GM12878 (cell line): ENCODE data around the gene DOLPP1. TPM values are rescaled to one million over a fixed set of nuclear protein-coding genes. Genes with fewer than 3 reads are reported as not detected.

ENCODE experiments used
- ATAC-seq: fragments of 200-7000 bp; cut with Tn5 transposase; 3 replicates; pipeline ENCODE4 v1.9.1; 2020; ENCODE audit warnings: mild to moderate bottlenecking, moderate library complexity
- BruUV-seq: library from RNA; stranded (reverse); fragments of 400-500 nt; replicated peaks from 2 replicates; lab custom pipeline; 2021; lab: Mats Ljungman, UMichigan
- CTCF ChIA-PET: fragments of 300-600 bp; sonication (Branson Sonifier 250); formaldehyde crosslinking; extraction: SDS; loops from one replicate; lab custom pipeline; 2021; ENCODE audit warnings: inconsistent platforms; lab: Yijun Ruan, JAX
- POLR2A ChIA-PET: fragments of 350-600 bp; formaldehyde crosslinking; extraction: SDS; loops from one replicate; lab custom pipeline; 2021; ENCODE audit warnings: inconsistent platforms; lab: Charles Lee
- RAD21 ChIA-PET: fragments of 300-600 bp; sonication (Branson Sonifier 250); formaldehyde crosslinking; loops from one replicate; lab custom pipeline; 2023; ENCODE audit warnings: antibody characterized with exemption; ENCODE audit not compliant: unreplicated experiment; lab: Charles Lee
- SMC1A ChIA-PET: fragments of 300-600 bp; sonication (Branson Sonifier 250); formaldehyde crosslinking; loops from one replicate; lab custom pipeline; 2023; ENCODE audit not compliant: unreplicated experiment, uncharacterized antibody; lab: Charles Lee
- DNase-seq: peaks from one replicate; pipeline ENCODE4 v3.0.0-alpha.2; 2011; ENCODE audit warnings: low read depth, low spot score
- FAIRE-seq: peaks from 3 replicates; lab custom pipeline; 2011; peaks lifted over from hg19 to GRCh38; lab: Jason Lieb, UNC
- H2AFZ ChIP-seq: 2 replicates; pipeline ENCODE4 v1.6.0; 2011; ENCODE audit warnings: low read depth, low read length, control low read depth; ENCODE audit not compliant: control insufficient read depth
- H3K27ac ChIP-seq: 2 replicates; pipeline ENCODE4 v1.5.1; 2011; ENCODE audit warnings: control low read depth; ENCODE audit not compliant: control insufficient read depth, insufficient read depth
- H3K27me3 ChIP-seq, 2 experiments: replicated peaks in 1 of 2; 2 replicates each; pipeline versions ENCODE4 v1.6.0 to v1.6.1; 2011; ENCODE audit warnings: low read length in 1 of 2; ENCODE audit not compliant: control insufficient read depth in 2 of 2, insufficient read depth in 2 of 2
- H3K36me3 ChIP-seq, 2 experiments: 2 replicates each; pipeline ENCODE4 v1.5.1; 2011; ENCODE audit warnings: low read length in 1 of 2; ENCODE audit not compliant: control insufficient read depth in 2 of 2, insufficient read depth in 2 of 2
- H3K4me1 ChIP-seq: 2 replicates; pipeline ENCODE4 v1.6.1; 2011; ENCODE audit warnings: mild to moderate bottlenecking, low read length, moderate library complexity, mixed read lengths; ENCODE audit not compliant: control insufficient read depth, insufficient read depth
- H3K4me2 ChIP-seq: 2 replicates; pipeline ENCODE4 v1.6.0; 2011; ENCODE audit warnings: control low read depth; ENCODE audit not compliant: control insufficient read depth, insufficient read depth
- H3K4me3 ChIP-seq: fragments of 200-600 bp; sonication (generic); 2 replicates; pipeline ENCODE4 v1.5.1; 2016
- H3K79me2 ChIP-seq: 2 replicates; pipeline ENCODE4 v1.6.0; 2011; ENCODE audit warnings: low read length; ENCODE audit not compliant: control insufficient read depth, insufficient read depth
- H3K9ac ChIP-seq: 2 replicates; pipeline ENCODE4 v1.8.0; 2011; ENCODE audit warnings: low read length, control low read depth, mixed read lengths; ENCODE audit not compliant: control insufficient read depth, insufficient read depth
- H3K9me3 ChIP-seq: replicated peaks from 3 replicates; pipeline ENCODE4 v1.5.1; 2011; ENCODE audit warnings: mild to moderate bottlenecking, low read length; ENCODE audit not compliant: control insufficient read depth, insufficient read depth
- H4K20me1 ChIP-seq: 2 replicates; pipeline ENCODE4 v1.6.0; 2011; ENCODE audit not compliant: control insufficient read depth, insufficient read depth
- CREB1 ChIP-seq: IDR thresholded peaks from 2 replicates; pipeline ENCODE4 v1.6.1; 2012; ENCODE audit warnings: low read depth, mild to moderate bottlenecking, inconsistent platforms
- E2F8 ChIP-seq: fragments of 450-650 bp; IDR thresholded peaks from 2 replicates; pipeline ENCODE4 v1.6.1; 2018; ENCODE audit warnings: mild to moderate bottlenecking, low read depth, moderate library complexity; ENCODE audit not compliant: partially characterized antibody
- ELK1 ChIP-seq: IDR thresholded peaks from 2 replicates; pipeline ENCODE4 v1.6.1; 2012; ENCODE audit warnings: low read depth, low read length, improper control_type of control experiment
- HDAC2 ChIP-seq: fragments of 200-600 bp; sonication (generic); IDR thresholded peaks from 2 replicates; pipeline ENCODE4 v1.6.1; 2017
- IRF5 ChIP-seq: fragments of 450-650 bp; IDR thresholded peaks from 2 replicates; pipeline ENCODE4 v1.6.1; 2017; ENCODE audit warnings: borderline replicate concordance
- JUND ChIP-seq: IDR thresholded peaks from 2 replicates; pipeline ENCODE4 v1.6.1; 2012; ENCODE audit warnings: low read depth, mild to moderate bottlenecking, low read length, improper control_type of control experiment, moderate library complexity
- NR2C1 ChIP-seq: fragments of 450-650 bp; IDR thresholded peaks from 2 replicates; pipeline ENCODE4 v1.6.1; 2017; ENCODE audit warnings: antibody characterized with exemption, mild to moderate bottlenecking, moderate library complexity
- POLR2A ChIP-seq: IDR thresholded peaks from 2 replicates; pipeline ENCODE4 v1.6.1; 2011; ENCODE audit warnings: low read depth, mild to moderate bottlenecking, low read length
- RELA ChIP-seq: fragments of 450-650 bp; IDR thresholded peaks from 2 replicates; pipeline ENCODE4 v1.8.0; 2014; ENCODE audit warnings: borderline replicate concordance; ENCODE audit not compliant: partially characterized antibody
- SMARCA5 ChIP-seq: fragments of 450-650 bp; IDR thresholded peaks from 2 replicates; pipeline ENCODE4 v1.6.1; 2017; ENCODE audit warnings: mild to moderate bottlenecking
- SREBF2 ChIP-seq: IDR thresholded peaks from 2 replicates; pipeline ENCODE4 v1.6.1; 2012; ENCODE audit warnings: mild to moderate bottlenecking, low read length
- SUZ12 ChIP-seq: fragments of 200-600 bp; sonication (generic); IDR thresholded peaks from one replicate; pipeline ENCODE4 v1.6.1; 2018; ENCODE audit warnings: antibody characterized with exemption, mild to moderate bottlenecking; ENCODE audit not compliant: unreplicated experiment
- TBL1XR1 ChIP-seq: IDR thresholded peaks from 2 replicates; pipeline ENCODE4 v1.6.1; 2012; ENCODE audit warnings: low read depth, low read length, improper control_type of control experiment
- WGBS: methylation state at CpG from one replicate; pipeline ENCODE4 v1.1.6; 2016; ENCODE audit warnings: low lambda C conversion rate; ENCODE audit not compliant: insufficient replicate concordance, insufficient coverage; ENCODE audit errors: missing lambda C conversion rate; 5-methylcytosine and 5-hydroxymethylcytosine counted together
- in situ Hi-C: fragments of 300-500 bp; cut with MboI; formaldehyde crosslinking; loops from 9 replicates; pipeline ENCODE4 v1.14.3; 2018; ENCODE audit warnings: mixed read lengths
- intact Hi-C: fragments of 100-400 bp; cut with micrococcal nuclease; formaldehyde crosslinking; loops from one replicate; pipeline ENCODE4 v1.14.2; 2022; ENCODE audit not compliant: unreplicated experiment
- polyA plus RNA-seq, 11 experiments: library from polyadenylated mRNA; depleted of rRNA in 4 of 11; unstranded in 6 of 11; stranded (reverse) in 5 of 11; fragments of >200 nt; fragmentation: Nextera tagmentation in 4 of 11; fragmentation: Illumina TruSeq in 1 of 11; extraction: Ambion mirVana in 4 of 11; extraction: Trizol in 1 of 11; gene quantifications; 1 replicate in 1 of 11; 2 replicates in 10 of 11; pipeline versions ENCODE4 v1.2.1 to v1.2.3, GENCODE V29; 2011 to 2016; ENCODE audit warnings: inconsistent platforms in 2 of 11, missing spikeins in 2 of 11, low read depth in 1 of 11
- total RNA-seq, 4 experiments: library from RNA; depleted of rRNA in 3 of 4; stranded (reverse); fragments of >200 nt in 3 of 4; fragmentation: Illumina TruSeq in 1 of 4; extraction: Trizol in 1 of 4; gene quantifications; 2 replicates each; pipeline versions ENCODE4 v1.2.1 to v1.2.3, GENCODE V29; 2013 to 2021
- TF ChIP-seq, protein P1 (sequence below): IDR thresholded peaks from 2 replicates; pipeline ENCODE4 v1.6.1; 2012; ENCODE audit warnings: mild to moderate bottlenecking, low read depth, low read length
- TF ChIP-seq, protein P2 (sequence below): IDR thresholded peaks from 2 replicates; pipeline ENCODE4 v1.6.1; 2012; ENCODE audit warnings: low read length, inconsistent platforms

DOLPP1 gene
- total and polyA plus RNA-seq, 10 of the 15 experiments (the other 5 are each of a cell fraction or from before 2014, with no cell fraction given) = 0.76 to 19.9 (median 13.4) TPM

DNA sequence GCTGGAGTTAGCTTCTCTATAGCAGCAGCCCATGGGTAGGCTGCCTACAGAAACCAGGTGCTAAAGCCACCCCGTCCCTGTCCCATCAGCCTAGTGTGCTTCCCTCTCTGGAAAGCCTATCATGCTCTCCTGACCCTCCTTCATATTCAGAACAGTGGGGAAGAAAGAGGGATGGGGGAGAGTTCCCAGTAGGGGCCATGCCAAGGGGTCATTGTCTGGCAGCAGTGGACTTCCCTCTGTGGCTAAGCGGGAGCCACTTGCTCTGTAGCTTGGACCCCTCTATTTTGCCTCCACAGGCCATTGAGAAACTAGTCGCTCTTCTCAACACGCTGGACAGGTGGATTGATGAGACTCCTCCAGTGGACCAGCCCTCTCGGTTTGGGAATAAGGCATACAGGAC lies 47.8 kb downstream of the DOLPP1 start:
- no peaks in the 10 kb centered on the region for H3K27me3 ChIP-seq
- no peak overlapping the region for H3K4me3 ChIP-seq
- SMC1A ChIA-PET = no interaction called here
- H2AFZ ChIP-seq = no peak overlapping the region
- no TSS peak for BruUV-seq
- H3K79me2 ChIP-seq = no peaks in the 10 kb centered on the region
- intact Hi-C loops = no loop called here
- H3K4me2 ChIP-seq = no peak overlapping the region
- no peak for FAIRE-seq
- ATAC-seq = no peak
- POLR2A ChIA-PET = no interaction called here
- H3K9ac ChIP-seq = no peak overlapping the region
- peaks cover 16 to 20% of the 10 kb centered on the region in 2 experiments for H3K36me3 ChIP-seq
- CTCF ChIA-PET = interaction anchor here (0.5 to 11.5 kb wide), 5 partner anchors 10 to 497 kb away, joined by 3 to 175 read pairs (median 4); partner anchors contain the start of genes ENDOG and NTMT1
- peaks cover 3% of the 10 kb centered on the region; the same call in 1 of the 2 replicates for H3K4me1 ChIP-seq
- no peak for DNase-seq
- 99% methylated on average over 5 of the region's 5 CpGs for WGBS
- in situ Hi-C loops = no loop called here
- no peaks in the 10 kb centered on the region for H3K9me3 ChIP-seq
- no peak overlapping the region for H3K27ac ChIP-seq
- RAD21 ChIA-PET = interaction anchor here (0.6 to 1.1 kb wide), 2 partner anchors 331 to 482 kb away, joined by 3 read pairs; no protein-coding TSS in a partner anchor
- H4K20me1 ChIP-seq = no peaks in the 10 kb centered on the region
- no peak for TF ChIP-seq NR2C1
- TF ChIP-seq SUZ12 = no peak
- no peak for TF ChIP-seq CREB1
- TF ChIP-seq E2F8 = no peak
- TF ChIP-seq JUND = no peak
- no peak for TF ChIP-seq POLR2A
- TF ChIP-seq IRF5 = no peak
- TF ChIP-seq HDAC2 = no peak
- no peak for TF ChIP-seq TBL1XR1
- TF ChIP-seq, protein P1, sequence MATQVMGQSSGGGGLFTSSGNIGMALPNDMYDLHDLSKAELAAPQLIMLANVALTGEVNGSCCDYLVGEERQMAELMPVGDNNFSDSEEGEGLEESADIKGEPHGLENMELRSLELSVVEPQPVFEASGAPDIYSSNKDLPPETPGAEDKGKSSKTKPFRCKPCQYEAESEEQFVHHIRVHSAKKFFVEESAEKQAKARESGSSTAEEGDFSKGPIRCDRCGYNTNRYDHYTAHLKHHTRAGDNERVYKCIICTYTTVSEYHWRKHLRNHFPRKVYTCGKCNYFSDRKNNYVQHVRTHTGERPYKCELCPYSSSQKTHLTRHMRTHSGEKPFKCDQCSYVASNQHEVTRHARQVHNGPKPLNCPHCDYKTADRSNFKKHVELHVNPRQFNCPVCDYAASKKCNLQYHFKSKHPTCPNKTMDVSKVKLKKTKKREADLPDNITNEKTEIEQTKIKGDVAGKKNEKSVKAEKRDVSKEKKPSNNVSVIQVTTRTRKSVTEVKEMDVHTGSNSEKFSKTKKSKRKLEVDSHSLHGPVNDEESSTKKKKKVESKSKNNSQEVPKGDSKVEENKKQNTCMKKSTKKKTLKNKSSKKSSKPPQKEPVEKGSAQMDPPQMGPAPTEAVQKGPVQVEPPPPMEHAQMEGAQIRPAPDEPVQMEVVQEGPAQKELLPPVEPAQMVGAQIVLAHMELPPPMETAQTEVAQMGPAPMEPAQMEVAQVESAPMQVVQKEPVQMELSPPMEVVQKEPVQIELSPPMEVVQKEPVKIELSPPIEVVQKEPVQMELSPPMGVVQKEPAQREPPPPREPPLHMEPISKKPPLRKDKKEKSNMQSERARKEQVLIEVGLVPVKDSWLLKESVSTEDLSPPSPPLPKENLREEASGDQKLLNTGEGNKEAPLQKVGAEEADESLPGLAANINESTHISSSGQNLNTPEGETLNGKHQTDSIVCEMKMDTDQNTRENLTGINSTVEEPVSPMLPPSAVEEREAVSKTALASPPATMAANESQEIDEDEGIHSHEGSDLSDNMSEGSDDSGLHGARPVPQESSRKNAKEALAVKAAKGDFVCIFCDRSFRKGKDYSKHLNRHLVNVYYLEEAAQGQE = no peak
- TF ChIP-seq ELK1 = no peak
- TF ChIP-seq, protein P2, sequence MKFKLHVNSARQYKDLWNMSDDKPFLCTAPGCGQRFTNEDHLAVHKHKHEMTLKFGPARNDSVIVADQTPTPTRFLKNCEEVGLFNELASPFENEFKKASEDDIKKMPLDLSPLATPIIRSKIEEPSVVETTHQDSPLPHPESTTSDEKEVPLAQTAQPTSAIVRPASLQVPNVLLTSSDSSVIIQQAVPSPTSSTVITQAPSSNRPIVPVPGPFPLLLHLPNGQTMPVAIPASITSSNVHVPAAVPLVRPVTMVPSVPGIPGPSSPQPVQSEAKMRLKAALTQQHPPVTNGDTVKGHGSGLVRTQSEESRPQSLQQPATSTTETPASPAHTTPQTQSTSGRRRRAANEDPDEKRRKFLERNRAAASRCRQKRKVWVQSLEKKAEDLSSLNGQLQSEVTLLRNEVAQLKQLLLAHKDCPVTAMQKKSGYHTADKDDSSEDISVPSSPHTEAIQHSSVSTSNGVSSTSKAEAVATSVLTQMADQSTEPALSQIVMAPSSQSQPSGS = no peak
- TF ChIP-seq SREBF2 = no peak
- no peak for TF ChIP-seq SMARCA5
- TF ChIP-seq RELA = no peak
